Right renal pelvis (tissue), 4 donors: Measurements from ENCODE around the gene BICDL2. TPM values are rescaled to one million over a fixed set of nuclear protein-coding genes. Genes with fewer than 3 reads are reported as not detected.
"Not testable (repeated sequence)": the region's sequence is repeated elsewhere in the genome, so short reads cannot be mapped to it uniquely, and the experiment has no call there.

ENCODE experiments used
- DNase-seq, 4 donors: peaks; one replicate each; pipeline ENCODE4 v3.0.0-alpha.2; 2013; ENCODE audit warnings: low read depth in 4 of 4, low spot score in 3 of 4, missing footprints in 1 of 4
- polyA plus RNA-seq, 4 donors: library from polyadenylated mRNA; unstranded; fragments of 120-200 nt; gene quantifications; one replicate each; pipeline ENCODE4 v1.2.1, GENCODE V29; 2013; ENCODE audit not compliant: insufficient read length in 4 of 4

BICDL2 gene
- polyA plus RNA-seq = 1 to 10 TPM; 1.2 to 3.8 (median 2.9) TPM

GRCh38 chr16:3036726-3037315, at the start of gene BICDL2:
Gene BICDL2 (minus strand): TSS chr16:3036944. CDS start chr16:3035496, 1,448 bp downstream.
- DNase-seq = no peak

GRCh38 chr16:3085868-3086595, 49.3 kb upstream of the BICDL2 start:
- DNase-seq = no peak

DNA sequence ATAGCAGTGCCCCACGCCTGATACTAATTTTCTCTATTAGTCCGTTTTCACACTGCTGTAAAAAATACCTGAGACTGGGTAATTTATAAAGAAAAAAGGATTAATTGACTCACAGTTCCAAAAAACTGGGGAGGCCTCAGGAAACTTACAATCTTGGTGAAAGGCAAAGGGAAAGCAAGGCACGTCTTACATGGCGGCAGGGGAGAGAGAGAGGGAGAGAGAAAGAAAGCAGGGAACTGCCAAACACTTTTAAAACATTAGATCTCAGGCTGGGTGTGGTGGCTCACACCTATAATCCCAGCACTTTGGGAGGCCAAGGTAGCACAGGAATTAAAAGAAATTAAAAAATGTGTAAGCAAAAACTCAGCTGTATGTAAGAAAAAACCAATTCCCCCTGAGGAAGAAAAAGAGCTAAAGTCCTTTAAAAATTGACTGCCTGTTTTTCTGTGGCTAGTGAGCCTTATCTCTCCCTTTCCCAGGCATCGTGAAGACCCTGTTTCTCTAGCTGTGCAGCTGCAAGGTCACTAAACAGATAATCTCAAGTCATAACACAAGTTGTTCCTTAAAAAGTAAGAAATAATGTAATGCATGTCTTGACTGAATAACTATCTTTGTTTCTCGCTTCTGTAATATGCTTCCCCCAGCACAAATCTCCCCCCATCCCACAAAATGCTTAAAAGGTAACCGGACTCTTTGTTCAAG, 48.4 kb upstream of the BICDL2 start:
- no peak for DNase-seq

DNA sequence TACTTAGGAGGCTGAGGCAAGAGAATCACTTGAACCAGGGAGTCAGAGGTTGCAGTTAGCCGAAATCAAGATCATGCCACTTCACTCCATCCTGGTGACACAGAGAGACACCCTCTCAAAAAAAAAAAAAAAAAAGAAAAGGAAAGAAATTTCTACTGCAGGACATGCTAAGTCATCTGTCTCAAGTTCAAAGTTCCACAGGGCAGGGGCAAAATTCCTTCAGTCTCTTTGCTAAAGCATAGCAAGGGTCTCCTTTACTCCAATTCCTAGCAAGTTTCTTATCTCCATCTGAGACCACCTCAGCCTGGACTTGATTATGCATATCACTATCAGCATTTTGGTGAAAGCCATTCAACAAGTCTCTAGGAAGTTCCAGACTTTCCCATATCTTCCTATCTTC, 47.7 kb upstream of the BICDL2 start:
- no peak for DNase-seq

DNA sequence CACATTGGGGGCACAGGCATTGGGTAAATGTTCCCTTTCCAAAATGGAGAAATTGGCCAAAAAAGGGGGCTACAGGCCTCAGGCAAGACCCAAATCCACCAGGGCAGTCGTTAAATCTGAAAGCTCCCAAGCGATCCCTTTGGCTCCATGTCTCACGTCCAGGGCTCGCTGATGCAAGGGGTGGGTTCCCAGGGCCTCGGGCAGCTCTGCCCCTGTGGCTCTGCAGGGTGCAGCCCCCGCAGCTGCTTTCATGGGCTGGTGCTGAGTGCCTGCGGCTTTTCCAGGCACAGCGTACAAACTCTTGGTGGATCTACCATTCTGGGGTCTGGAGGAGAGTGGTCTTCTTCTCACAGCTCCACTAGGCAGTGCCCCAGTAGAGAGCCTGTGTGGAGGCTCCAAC, 46.7 kb upstream of the BICDL2 start:
- DNase-seq = not testable (repeated sequence)

DNA sequence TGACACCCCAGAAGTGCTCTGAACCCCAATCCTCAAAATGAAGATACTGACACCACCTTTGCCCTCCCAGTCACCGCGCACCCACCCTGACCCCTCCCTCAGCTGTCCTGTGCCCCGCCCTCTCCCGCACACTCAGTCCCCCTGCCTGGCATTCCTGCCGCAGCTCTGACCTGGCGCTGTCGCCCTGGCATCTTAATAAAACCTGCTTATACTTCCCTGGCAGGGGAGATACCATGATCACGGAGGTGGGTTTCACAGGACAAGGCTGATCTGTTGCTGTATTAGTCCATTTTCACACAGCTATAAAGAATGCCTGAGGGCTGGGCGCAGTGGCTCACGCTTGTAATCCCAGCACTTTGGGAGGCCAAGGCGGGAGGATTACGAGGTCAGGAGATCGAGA, 45.2 kb upstream of the BICDL2 start:
- not testable (repeated sequence) for DNase-seq

GRCh38 chr16:3080024-3080423, 43.3 kb upstream of the BICDL2 start:
- DNase-seq = no peak

GRCh38 chr16:3076577-3076976, 39.8 kb upstream of the BICDL2 start:
- no peak for DNase-seq

DNA sequence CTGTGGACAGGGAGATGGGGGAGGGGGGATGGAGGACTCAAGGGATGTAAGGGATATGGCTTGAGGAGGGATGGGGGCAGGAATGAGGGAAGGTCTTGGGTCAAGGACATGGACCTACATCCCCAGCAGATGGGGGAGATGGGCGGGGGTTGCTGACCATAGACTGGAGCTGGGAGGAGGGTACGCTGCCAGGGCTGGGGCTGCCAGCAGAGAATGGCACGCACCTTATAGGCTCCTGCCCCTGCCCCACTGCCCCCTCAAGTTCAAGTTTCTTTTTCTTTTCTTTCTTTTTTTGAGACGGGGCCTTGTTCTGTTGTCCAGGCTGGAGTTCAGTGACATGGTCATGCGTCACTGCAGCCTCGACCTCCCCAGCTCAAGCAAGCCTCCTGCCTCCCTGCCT, 39.2 kb upstream of the BICDL2 start:
- not testable (repeated sequence) for DNase-seq

DNA sequence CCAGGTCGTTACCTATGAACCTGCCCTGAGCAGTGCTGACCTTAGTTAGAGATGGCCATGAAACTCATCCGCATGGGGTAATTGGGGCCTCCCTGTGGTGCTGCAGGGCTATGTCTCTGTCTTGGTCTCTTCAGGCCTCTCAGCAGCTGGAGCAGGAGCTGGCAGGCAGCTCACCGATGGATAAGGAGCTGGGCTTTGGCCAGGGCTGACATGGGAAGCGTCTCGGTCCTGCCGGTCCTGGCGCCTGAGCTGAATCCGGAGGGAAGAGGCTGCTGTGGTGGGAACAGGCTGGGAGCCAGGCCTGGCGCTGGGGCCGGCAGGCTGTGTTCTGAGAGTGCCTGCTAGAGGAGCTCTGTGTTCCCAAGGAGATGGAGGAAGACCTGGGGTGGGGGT, 38.8 kb upstream of the BICDL2 start:
- no peak for DNase-seq

GRCh38 chr16:3074860-3075522, 38.2 kb upstream of the BICDL2 start:
- no peak for DNase-seq

DNA sequence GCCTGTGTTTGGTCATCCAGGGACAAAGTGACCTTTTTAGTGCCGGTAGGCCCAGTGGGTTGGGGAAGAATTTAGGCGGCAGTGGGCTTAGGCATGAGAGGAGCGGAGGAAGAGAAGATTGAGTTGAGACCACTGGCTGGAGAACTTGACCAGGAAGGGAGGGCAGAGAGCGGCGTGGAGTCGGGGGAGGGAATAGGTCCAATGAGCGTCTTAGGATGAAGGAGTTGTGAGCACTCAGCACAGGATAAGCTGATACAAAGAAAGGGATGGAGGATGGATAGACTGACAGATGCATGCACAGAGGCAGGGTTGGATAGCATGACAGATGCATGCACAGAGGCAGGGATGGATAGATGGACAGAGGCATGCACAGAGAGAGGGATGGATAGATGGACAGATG, 36.7 kb upstream of the BICDL2 start:
- no peak for DNase-seq

DNA sequence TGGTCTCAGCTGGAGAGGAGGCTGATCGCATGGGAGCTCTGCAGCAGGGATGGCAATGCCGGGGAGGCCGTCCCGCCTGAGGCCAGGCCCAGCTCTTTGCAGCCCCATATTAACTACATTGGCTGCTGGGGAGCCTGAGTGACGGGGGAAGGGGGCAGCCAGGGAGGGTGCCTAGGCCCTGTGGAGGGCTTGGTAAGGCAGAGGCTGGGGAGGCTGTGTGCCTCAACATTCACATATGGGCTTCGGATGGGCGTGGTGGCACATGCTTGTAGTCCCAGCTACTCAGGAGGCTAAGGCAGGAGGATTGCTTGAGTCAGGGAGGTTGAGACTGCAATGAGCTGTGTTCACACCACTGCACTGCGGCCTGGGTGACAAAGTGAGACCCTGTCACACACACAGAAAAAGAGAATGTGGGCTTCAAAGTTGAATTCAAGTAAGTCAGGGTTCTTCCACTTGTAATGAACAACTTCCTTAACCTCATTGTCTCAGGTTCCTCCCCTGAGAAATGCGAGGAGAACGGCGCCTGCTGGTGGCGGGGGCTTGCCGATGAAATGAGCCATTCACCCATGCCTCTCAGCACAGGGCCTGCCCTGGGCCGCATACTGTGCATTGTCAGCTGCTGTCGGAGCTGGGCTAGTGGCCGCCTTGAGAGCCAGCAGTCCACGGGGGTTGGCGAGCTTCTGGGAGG, 36.0 kb upstream of the BICDL2 start:
- not testable (repeated sequence) for DNase-seq

DNA sequence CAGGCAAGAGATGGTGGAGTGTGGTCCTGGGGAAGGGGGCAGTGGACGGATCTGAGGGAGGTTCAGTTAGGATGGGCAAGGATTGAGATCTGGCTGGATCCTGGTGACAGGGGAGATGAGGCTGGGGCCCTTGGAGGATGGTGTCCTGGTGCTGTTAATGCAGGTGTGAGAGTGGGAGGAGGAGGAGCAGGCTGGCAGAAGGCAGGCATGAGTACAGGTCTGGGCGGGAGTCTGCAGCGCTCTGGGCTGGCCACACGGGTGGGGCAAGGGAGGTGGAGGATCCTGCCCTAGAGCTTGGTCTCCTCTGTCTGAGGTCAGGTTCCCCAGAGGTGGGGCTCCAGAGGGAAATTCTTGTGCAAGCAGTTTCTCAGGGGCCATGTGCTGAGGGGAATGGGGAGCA, 35.4 kb upstream of the BICDL2 start:
- not testable (repeated sequence) for DNase-seq

DNA sequence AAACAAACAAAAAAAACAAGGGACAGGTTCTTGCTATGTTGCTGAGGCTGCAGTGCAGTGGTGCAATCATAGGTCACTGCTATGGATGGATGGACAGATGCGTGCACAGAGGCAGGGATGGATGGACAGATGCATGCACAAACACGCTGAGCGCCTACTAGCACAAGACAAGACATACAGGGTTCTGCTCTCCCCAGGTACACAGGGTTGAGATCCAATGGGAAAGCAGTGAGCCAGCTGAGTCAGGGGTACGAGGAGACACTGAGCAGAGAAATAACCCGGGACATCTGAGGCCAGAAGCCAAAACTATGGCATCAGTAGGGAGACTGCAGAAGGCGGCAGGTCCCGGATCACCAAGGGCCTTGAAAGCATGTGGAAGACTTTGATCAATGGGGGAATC, 34.9 kb upstream of the BICDL2 start:
- DNase-seq = no peak

DNA sequence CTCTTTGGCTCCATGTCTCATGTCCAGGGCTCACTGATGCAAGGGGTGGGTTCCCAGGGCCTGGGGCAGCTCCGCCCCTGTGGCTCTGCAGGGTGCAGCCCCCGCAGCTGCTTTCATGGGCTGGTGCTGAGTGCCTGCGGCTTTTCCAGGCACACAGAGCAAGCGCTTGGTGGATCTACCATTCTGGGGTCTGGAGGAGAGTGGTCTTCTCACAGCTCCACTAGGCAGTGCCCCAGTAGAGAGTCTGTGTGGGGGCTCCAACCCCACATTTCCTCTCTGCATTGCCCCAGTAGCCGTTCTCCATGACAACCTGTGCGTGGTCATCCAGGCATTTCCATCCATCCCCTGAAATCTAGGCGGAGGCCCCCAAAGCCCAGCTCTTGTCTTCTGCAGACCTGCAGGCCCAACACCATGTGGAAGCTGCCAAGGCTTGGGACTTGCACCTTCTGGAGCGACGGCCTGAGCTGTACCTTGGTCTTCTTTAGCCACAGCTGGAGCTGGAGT, 33.9 kb upstream of the BICDL2 start:
- DNase-seq = no peak

GRCh38 chr16:3069146-3069545, 32.4 kb upstream of the BICDL2 start:
- DNase-seq = not testable (repeated sequence)

DNA sequence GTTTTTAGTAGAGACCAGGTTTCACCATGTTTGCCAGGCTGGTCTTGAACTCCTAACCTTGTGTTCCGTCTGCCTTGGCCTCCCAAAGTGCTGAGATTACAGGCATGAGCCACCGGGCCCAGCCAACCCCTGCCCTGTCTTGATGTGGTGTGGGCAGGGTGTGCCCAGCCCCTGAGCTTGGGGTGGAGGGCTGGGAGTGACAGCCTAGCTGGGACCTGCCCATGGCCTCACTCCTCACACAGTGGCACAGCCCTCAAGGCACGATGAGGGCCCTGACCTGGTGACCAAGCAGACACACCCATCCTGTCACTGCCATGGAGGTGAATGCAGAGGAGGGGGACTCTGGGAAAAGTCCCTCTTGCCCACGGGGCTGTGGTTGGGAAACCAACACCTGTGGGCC, 31.7 kb upstream of the BICDL2 start:
- no peak for DNase-seq

DNA sequence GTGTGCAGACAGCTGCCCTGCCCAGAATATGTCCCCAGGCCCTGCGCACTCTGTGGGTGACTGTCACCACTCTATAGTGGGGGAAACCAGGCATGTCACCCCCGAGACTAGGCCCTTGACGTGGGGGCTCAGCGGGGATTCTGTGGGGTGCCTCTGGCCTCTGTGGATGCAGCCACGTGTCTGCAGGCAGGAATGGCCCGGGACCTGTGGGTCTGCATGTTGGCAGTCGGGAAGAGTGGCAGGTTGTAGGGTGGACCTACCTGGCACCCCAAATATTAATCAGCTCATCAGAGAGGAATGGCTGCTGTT, 29.6 kb upstream of the BICDL2 start:
- DNase-seq = no peak

- no peak for DNase-seq
Observed at GRCh38 chr16:3065742-3066439, 29.1 kb upstream of the BICDL2 start.
